ENCODE results near the gene COBLL1. TPM values are rescaled to one million over a fixed set of nuclear protein-coding genes. Genes with fewer than 3 reads are reported as not detected.

Gene COBLL1
- total RNA-seq, 1 experiment from 2014 or later, result 3.6 TPM

DNA sequence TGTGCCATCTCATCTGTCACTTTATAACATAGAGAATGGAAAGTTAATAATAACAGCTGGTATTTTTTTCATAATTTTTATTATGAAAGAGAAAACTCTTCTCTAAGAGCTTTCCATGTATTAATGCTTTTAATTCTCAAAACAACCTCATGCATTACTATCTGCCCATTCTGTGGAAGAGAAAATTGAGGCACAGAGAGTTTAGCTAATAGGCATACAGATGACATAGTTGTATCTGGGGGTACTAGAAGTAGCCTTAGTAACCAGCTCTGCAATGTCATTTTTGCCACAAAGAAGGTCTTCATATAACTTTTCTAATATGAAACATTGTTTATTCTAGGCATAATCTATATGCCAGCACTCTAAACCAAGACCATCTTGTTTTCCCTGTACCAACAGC, 36.3 kb upstream of the COBLL1 start:
- TF ChIP-seq EZH2 (IDR thresholded peaks at IDR 0.05; ENCODE audit: low read length, unreplicated experiment) (no peak), EZH2phosphoT487 (IDR thresholded peaks at IDR 0.05; ENCODE audit: borderline replicate concordance, low read length) (no peak)
- TF ChIP-seq, protein P1, sequence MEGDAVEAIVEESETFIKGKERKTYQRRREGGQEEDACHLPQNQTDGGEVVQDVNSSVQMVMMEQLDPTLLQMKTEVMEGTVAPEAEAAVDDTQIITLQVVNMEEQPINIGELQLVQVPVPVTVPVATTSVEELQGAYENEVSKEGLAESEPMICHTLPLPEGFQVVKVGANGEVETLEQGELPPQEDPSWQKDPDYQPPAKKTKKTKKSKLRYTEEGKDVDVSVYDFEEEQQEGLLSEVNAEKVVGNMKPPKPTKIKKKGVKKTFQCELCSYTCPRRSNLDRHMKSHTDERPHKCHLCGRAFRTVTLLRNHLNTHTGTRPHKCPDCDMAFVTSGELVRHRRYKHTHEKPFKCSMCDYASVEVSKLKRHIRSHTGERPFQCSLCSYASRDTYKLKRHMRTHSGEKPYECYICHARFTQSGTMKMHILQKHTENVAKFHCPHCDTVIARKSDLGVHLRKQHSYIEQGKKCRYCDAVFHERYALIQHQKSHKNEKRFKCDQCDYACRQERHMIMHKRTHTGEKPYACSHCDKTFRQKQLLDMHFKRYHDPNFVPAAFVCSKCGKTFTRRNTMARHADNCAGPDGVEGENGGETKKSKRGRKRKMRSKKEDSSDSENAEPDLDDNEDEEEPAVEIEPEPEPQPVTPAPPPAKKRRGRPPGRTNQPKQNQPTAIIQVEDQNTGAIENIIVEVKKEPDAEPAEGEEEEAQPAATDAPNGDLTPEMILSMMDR (conservative IDR thresholded peaks at IDR 0.05; ENCODE audit: low read depth, low read length), result no peak
- Histone ChIP-seq H3K9me3 (ENCODE audit: low read length) (no peaks in the 10 kb centered on the region), H3K36me3 (ENCODE audit: low read depth, low read length) (no peaks in the 10 kb centered on the region), H3K4me2 (ENCODE audit: low read length) (no peak overlapping the region), H3K27me3 (ENCODE audit: low read length) (no peaks in the 10 kb centered on the region), H3K9me2 (replicated peaks; ENCODE audit: low read length) (no peaks in the 10 kb centered on the region; the same call in 1 of the 2 replicates), H3F3A (ENCODE audit: low read length, unreplicated experiment) (no peaks in the 10 kb centered on the region), H2AFZ (ENCODE audit: low read length) (no peak overlapping the region), H4K20me1 (ENCODE audit: low read length) (no peaks in the 10 kb centered on the region), H3K79me2 (ENCODE audit: low read length) (no peaks in the 10 kb centered on the region), H3K4me3 (ENCODE audit: low read length) (no peak overlapping the region), H3K27ac (ENCODE audit: low read length) (no peak overlapping the region), H3K4me1 (ENCODE audit: insufficient read depth, low read length) (0 out of 2 replicates have a peak, but pooled peaks cover 7% of the 10 kb centered on the region), H3K9ac (ENCODE audit: low read length) (no peak overlapping the region)
- DNase-seq, result no peak
- intact Hi-C loops (cut with micrococcal nuclease), result no loop called here
- CTCF ChIA-PET, result no interaction called here
- ATAC-seq, result no peak
- POLR2A ChIA-PET (ENCODE audit: unreplicated experiment), result no interaction called here
- BruUV-seq (replicated peaks), result no TSS peak

DNA sequence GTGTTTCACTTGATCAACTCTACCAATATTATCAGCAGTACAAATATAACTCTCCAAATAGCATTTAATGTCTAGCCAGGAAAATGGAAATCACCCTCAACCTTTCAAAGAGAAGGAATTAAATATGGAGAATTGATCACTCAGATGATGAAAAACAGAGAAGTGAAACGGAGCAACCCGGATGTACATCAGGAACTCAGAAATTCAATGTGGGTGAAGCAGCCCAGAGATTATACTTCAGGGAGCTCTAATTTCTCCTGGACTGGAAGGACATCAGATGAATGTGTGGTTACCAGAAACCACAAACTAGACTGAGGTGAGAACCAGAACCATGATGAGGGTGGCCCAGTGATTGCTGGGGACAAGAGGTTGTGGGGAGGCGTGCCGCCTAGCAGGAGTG, 35.5 kb upstream of the COBLL1 start:
- ChIA-PET CTCF (no interaction called here), POLR2A (ENCODE audit: unreplicated experiment) (no interaction called here)
- intact Hi-C loops (cut with micrococcal nuclease), result no loop called here
- Histone ChIP-seq H3K4me1 (ENCODE audit: insufficient read depth, low read length) (0 out of 2 replicates have a peak, but pooled peaks cover 8% of the 10 kb centered on the region), H3K27me3 (ENCODE audit: low read length) (no peaks in the 10 kb centered on the region), H3F3A (ENCODE audit: low read length, unreplicated experiment) (no peaks in the 10 kb centered on the region), H3K4me2 (ENCODE audit: low read length) (no peak overlapping the region), H3K27ac (ENCODE audit: low read length) (no peak overlapping the region), H3K9me3 (ENCODE audit: low read length) (no peaks in the 10 kb centered on the region), H3K36me3 (ENCODE audit: low read depth, low read length) (no peaks in the 10 kb centered on the region), H3K9ac (ENCODE audit: low read length) (no peak overlapping the region), H2AFZ (ENCODE audit: low read length) (no peak overlapping the region), H3K9me2 (replicated peaks; ENCODE audit: low read length) (no peaks in the 10 kb centered on the region; the same call in 1 of the 2 replicates), H3K4me3 (ENCODE audit: low read length) (no peak overlapping the region), H4K20me1 (ENCODE audit: low read length) (no peaks in the 10 kb centered on the region), H3K79me2 (ENCODE audit: low read length) (no peaks in the 10 kb centered on the region)
- TF ChIP-seq EZH2phosphoT487 (IDR thresholded peaks at IDR 0.05; ENCODE audit: borderline replicate concordance, low read length) (no peak), EZH2 (IDR thresholded peaks at IDR 0.05; ENCODE audit: low read length, unreplicated experiment) (no peak)
- TF ChIP-seq, protein P1 (conservative IDR thresholded peaks at IDR 0.05; ENCODE audit: low read depth, low read length), result no peak
- DNase-seq (no peak), ATAC-seq (no peak)
- no TSS peak for BruUV-seq (replicated peaks)

DNA sequence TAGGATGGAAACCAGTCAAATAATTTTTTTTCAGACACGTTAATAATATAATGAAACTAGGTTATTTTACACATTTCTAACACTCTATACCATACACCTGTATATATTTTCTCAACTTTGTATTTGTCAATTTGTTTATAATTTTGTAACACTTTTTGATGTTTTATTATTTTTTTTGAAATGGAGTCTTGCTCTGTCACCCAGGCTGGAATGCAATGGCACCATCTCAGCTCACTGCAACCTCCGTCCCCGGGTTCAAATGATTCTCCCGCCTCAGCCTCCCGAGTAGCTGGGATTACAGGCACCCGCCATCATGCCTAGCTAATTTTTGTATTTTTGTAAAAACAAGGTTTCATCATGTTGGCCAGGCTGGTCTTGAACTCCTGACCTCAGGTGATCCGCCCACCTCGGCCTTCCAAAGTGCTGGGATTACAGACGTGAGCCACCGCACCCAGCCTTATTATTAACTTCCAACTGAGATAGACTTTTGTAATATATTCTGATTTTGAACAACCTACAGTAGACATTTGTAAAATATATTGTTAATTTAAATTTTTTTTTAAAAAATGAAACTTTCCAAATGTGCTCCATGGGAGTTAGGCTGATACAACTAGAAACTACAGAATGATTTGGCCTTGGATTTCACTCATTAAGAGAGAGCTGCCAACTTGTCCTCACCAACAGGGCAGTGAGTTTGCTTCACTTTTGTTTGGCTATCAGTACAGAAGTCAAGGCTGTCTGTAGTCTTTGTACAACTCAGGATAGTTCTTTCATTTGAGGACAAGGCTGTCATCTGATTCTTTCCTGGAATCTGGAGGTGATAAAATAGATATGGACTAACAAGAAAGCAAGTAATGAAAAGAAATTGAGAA, 33.9 kb upstream of the COBLL1 start:
- no TSS peak for BruUV-seq (replicated peaks)

More for the DNA sequence above, 33.9 kb upstream of the COBLL1 start:
- Histone ChIP-seq H3K27me3 (ENCODE audit: low read length) (no peaks in the 10 kb centered on the region), H4K20me1 (ENCODE audit: low read length) (no peaks in the 10 kb centered on the region), H2AFZ (ENCODE audit: low read length) (no peak overlapping the region), H3K4me1 (ENCODE audit: insufficient read depth, low read length) (0 out of 2 replicates have a peak, but pooled peaks cover 8% of the 10 kb centered on the region), H3K9ac (ENCODE audit: low read length) (no peak overlapping the region), H3K4me3 (ENCODE audit: low read length) (no peak overlapping the region), H3K36me3 (ENCODE audit: low read depth, low read length) (no peaks in the 10 kb centered on the region), H3K79me2 (ENCODE audit: low read length) (no peaks in the 10 kb centered on the region), H3K4me2 (ENCODE audit: low read length) (no peak overlapping the region), H3K27ac (ENCODE audit: low read length) (no peak overlapping the region), H3K9me3 (ENCODE audit: low read length) (no peaks in the 10 kb centered on the region), H3K9me2 (replicated peaks; ENCODE audit: low read length) (no peaks in the 10 kb centered on the region), H3F3A (ENCODE audit: low read length, unreplicated experiment) (no peaks in the 10 kb centered on the region)
- TF ChIP-seq EZH2phosphoT487 (IDR thresholded peaks at IDR 0.05; ENCODE audit: borderline replicate concordance, low read length), result no peak
- TF ChIP-seq EZH2 (IDR thresholded peaks at IDR 0.05; ENCODE audit: low read length, unreplicated experiment), result no peak
- TF ChIP-seq, protein P1 (conservative IDR thresholded peaks at IDR 0.05; ENCODE audit: low read depth, low read length), result no peak
- DNase-seq (no peak), ATAC-seq (no peak)
- ChIA-PET POLR2A (ENCODE audit: unreplicated experiment) (no interaction called here), CTCF (no interaction called here)
- intact Hi-C loops (cut with micrococcal nuclease), result no loop called here

All from PC-3 (cell line).